GM23338 (cell line): ENCODE measurements around the gene AKAP13. TPM values are rescaled to one million over a fixed set of nuclear protein-coding genes. Genes with fewer than 3 reads are reported as not detected.

Source experiments
- ATAC-seq: fragments of 200-7000 bp; cut with Tn5 transposase; 3 replicates; pipeline ENCODE4 v1.9.1; 2020
- DNase-seq: peaks from one replicate; pipeline ENCODE4 v3.0.0-alpha.2; 2015; ENCODE audit warnings: low spot score
- H2AFZ ChIP-seq: fragments of 200-600 bp; sonication (generic); 2 replicates; pipeline ENCODE4 v1.8.0; 2016; ENCODE audit warnings: antibody characterized with exemption, mild to moderate bottlenecking, moderate library complexity
- H3F3A ChIP-seq: fragments of 200-600 bp; sonication (generic); replicated peaks from 2 replicates; pipeline ENCODE4 v1.8.0; 2017; ENCODE audit warnings: antibody characterized with exemption, mixed run types, low read depth
- H3K27ac ChIP-seq: fragments of 200-600 bp; sonication (generic); 2 replicates; pipeline ENCODE4 v1.6.1; 2016; ENCODE audit warnings: low read depth
- H3K27me3 ChIP-seq: fragments of 200-600 bp; sonication (generic); 2 replicates; pipeline ENCODE4 v1.8.0; 2016; ENCODE audit warnings: mild to moderate bottlenecking, mixed run types, moderate library complexity; ENCODE audit not compliant: insufficient read depth
- H3K36me3 ChIP-seq: fragments of 200-600 bp; sonication (generic); 2 replicates; pipeline ENCODE4 v1.8.0; 2016; ENCODE audit warnings: mild to moderate bottlenecking; ENCODE audit not compliant: insufficient read depth
- H3K4me1 ChIP-seq: fragments of 200-600 bp; sonication (generic); 2 replicates; pipeline ENCODE4 v1.8.0; 2016; ENCODE audit warnings: mild to moderate bottlenecking, moderate library complexity; ENCODE audit not compliant: insufficient read depth
- H3K4me2 ChIP-seq: fragments of 200-600 bp; sonication (generic); 2 replicates; pipeline ENCODE4 v1.7.1; 2017; ENCODE audit warnings: mixed run types
- H3K4me3 ChIP-seq: fragments of 200-600 bp; sonication (generic); 2 replicates; pipeline ENCODE4 v1.6.1; 2016; ENCODE audit warnings: mixed run types
- H3K79me2 ChIP-seq: fragments of 200-600 bp; sonication (generic); replicated peaks from 2 replicates; pipeline ENCODE4 v1.8.0; 2017; ENCODE audit warnings: mild to moderate bottlenecking; ENCODE audit not compliant: insufficient read depth
- H3K9me2 ChIP-seq: fragments of 200-600 bp; sonication (generic); 2 replicates; pipeline ENCODE4 v1.8.0; 2017; ENCODE audit not compliant: insufficient read depth
- H4K20me1 ChIP-seq: fragments of 200-600 bp; sonication (generic); replicated peaks from 2 replicates; pipeline ENCODE4 v1.8.0; 2017; ENCODE audit warnings: mild to moderate bottlenecking; ENCODE audit not compliant: insufficient read depth
- H3K27ac Mint-ChIP-seq: 2 replicates; pipeline ENCODE4 v1.8.0; 2020; ENCODE audit warnings: inconsistent platforms, mild to moderate bottlenecking, moderate library complexity, mixed read lengths
- H3K27me3 Mint-ChIP-seq: 3 replicates; pipeline ENCODE4 v1.8.0; 2022; ENCODE audit warnings: low read depth, mild to moderate bottlenecking, moderate library complexity, mixed read lengths, inconsistent platforms; ENCODE audit not compliant: insufficient read depth, poor library complexity
- H3K36me3 Mint-ChIP-seq: 3 replicates; pipeline ENCODE4 v1.8.0; 2021; ENCODE audit warnings: low read depth, mild to moderate bottlenecking, inconsistent platforms, moderate library complexity, mixed read lengths
- H3K4me1 Mint-ChIP-seq: 3 replicates; pipeline ENCODE4 v1.8.0; 2020; ENCODE audit warnings: mild to moderate bottlenecking, inconsistent platforms, mixed read lengths
- H3K4me3 Mint-ChIP-seq: 3 replicates; pipeline ENCODE4 v1.8.0; 2021; ENCODE audit warnings: moderate library complexity, mild to moderate bottlenecking, inconsistent platforms, mixed read lengths
- H3K9me3 Mint-ChIP-seq: 3 replicates; pipeline ENCODE4 v1.8.0; 2020; ENCODE audit warnings: moderate library complexity, mild to moderate bottlenecking, inconsistent platforms, mixed read lengths
- CREB1 ChIP-seq: fragments of 250-450 bp; sonication (Bioruptor Pico); IDR thresholded peaks from 2 replicates; pipeline ENCODE4 v1.5.0; 2020; ENCODE audit warnings: low read depth, mild to moderate bottlenecking, moderate library complexity
- ETS1 ChIP-seq: IDR thresholded peaks from 2 replicates; pipeline ENCODE4 v1.6.1; 2016; ENCODE audit warnings: antibody characterized with exemption
- EZH2 ChIP-seq: fragments of 200-600 bp; sonication (generic); IDR thresholded peaks from one replicate; pipeline ENCODE4 v1.8.0; 2017; ENCODE audit warnings: antibody characterized with exemption, mild to moderate bottlenecking, low read depth; ENCODE audit not compliant: unreplicated experiment
- EZH2phosphoT487 ChIP-seq: fragments of 200-600 bp; sonication (generic); IDR thresholded peaks from one replicate; pipeline ENCODE4 v1.8.1; 2018; ENCODE audit warnings: antibody characterized with exemption; ENCODE audit not compliant: unreplicated experiment
- JUNB ChIP-seq: IDR thresholded peaks from one replicate; pipeline ENCODE4 v1.6.1; 2016; ENCODE audit warnings: antibody characterized with exemption; ENCODE audit not compliant: unreplicated experiment
- NANOG ChIP-seq: IDR thresholded peaks from 2 replicates; pipeline ENCODE4 v1.6.1; 2016; ENCODE audit warnings: antibody characterized with exemption, borderline replicate concordance
- POLR2AphosphoS5 ChIP-seq: IDR thresholded peaks from 2 replicates; pipeline ENCODE4 v1.6.1; 2016; ENCODE audit warnings: antibody characterized with exemption, low read depth
- REST ChIP-seq: IDR thresholded peaks from one replicate; pipeline ENCODE4 v1.6.1; 2018; ENCODE audit warnings: antibody characterized with exemption; ENCODE audit not compliant: unreplicated experiment
- STAT1 ChIP-seq: IDR thresholded peaks from one replicate; pipeline ENCODE4 v1.6.1; 2016; ENCODE audit warnings: antibody characterized with exemption; ENCODE audit not compliant: unreplicated experiment
- ZNF114 ChIP-seq: fragments of 250-450 bp; sonication (Bioruptor Pico); IDR thresholded peaks from 2 replicates; pipeline ENCODE4 v1.5.0; 2020; ENCODE audit warnings: mild to moderate bottlenecking, moderate library complexity
- ZNF331 ChIP-seq: fragments of 250-450 bp; sonication (Bioruptor Pico); IDR thresholded peaks from 2 replicates; pipeline ENCODE4 v1.5.0; 2020; ENCODE audit warnings: low read depth, mild to moderate bottlenecking, moderate library complexity
- ZNF462 ChIP-seq: fragments of 250-450 bp; sonication (Bioruptor Pico); IDR thresholded peaks from 2 replicates; pipeline ENCODE4 v1.5.0; 2020; ENCODE audit warnings: mild to moderate bottlenecking, moderate library complexity
- polyA plus RNA-seq: library from polyadenylated mRNA; unstranded; fragments of >200 nt; fragmentation: Nextera tagmentation; extraction: Ambion mirVana; gene quantifications from 2 replicates; pipeline ENCODE4 v1.2.1, GENCODE V29; 2016
- total RNA-seq: library from RNA; depleted of rRNA; stranded (reverse); fragments of >200 nt; shearing (Covaris generic); gene quantifications from 2 replicates; pipeline ENCODE4 v1.2.3, GENCODE V29; 2014
- TF ChIP-seq, protein P1 (sequence below), 2 experiments: fragments of 200-600 bp in 1 of 2; sonication (generic) in 1 of 2; conservative IDR thresholded peaks; 2 replicates each; pipeline versions ENCODE4 v1.5.1 to v1.6.1; 2016 to 2017; ENCODE audit warnings: antibody characterized with exemption in 2 of 2, low read depth in 2 of 2, mild to moderate bottlenecking in 2 of 2, moderate library complexity in 1 of 2

AKAP13 gene
- total and polyA plus RNA-seq, 2 experiments from 2014 or later, result 46.2 to 60.7 TPM

- Mint-ChIP-seq H3K36me3 (peaks cover 10% of the 10 kb centered on the region), H3K9me3 (no peaks in the 10 kb centered on the region), H3K4me3 (no peak overlapping the region), H3K27me3 (no peaks in the 10 kb centered on the region), H3K4me1 (peaks cover 26% of the 10 kb centered on the region), H3K27ac (peak overlapping the region; percentile 15; the same call in 1 of the 2 replicates)
- no peak for DNase-seq
- H3K4me2 ChIP-seq, result no peak overlapping the region
- peaks cover 14% of the 10 kb centered on the region for H3K4me1 ChIP-seq
- peaks cover 5% of the 10 kb centered on the region; the same call in 1 of the 2 replicates for H3K79me2 ChIP-seq
- H2AFZ ChIP-seq, result no peak overlapping the region
- H3K27me3 ChIP-seq, result no peaks in the 10 kb centered on the region
- H3K36me3 ChIP-seq, result no peaks in the 10 kb centered on the region
- no peak overlapping the region for H3K27ac ChIP-seq
- H4K20me1 ChIP-seq, result no peaks in the 10 kb centered on the region; the same call in 1 of the 2 replicates
- H3F3A ChIP-seq, result no peaks in the 10 kb centered on the region
- H3K4me3 ChIP-seq, result no peak overlapping the region
- no peaks in the 10 kb centered on the region for H3K9me2 ChIP-seq
- ATAC-seq, result no peak
- TF ChIP-seq ZNF331 (CRISPR knock-in tag) (no peak), ZNF114 (CRISPR knock-in tag) (no peak), EZH2phosphoT487 (no peak), ZNF462 (CRISPR knock-in tag) (no peak), NANOG (no peak), POLR2AphosphoS5 (no peak), JUNB (no peak), EZH2 (no peak), REST (no peak), STAT1 (no peak), CREB1 (CRISPR knock-in tag) (no peak), ETS1 (no peak)
- TF ChIP-seq, protein P1, sequence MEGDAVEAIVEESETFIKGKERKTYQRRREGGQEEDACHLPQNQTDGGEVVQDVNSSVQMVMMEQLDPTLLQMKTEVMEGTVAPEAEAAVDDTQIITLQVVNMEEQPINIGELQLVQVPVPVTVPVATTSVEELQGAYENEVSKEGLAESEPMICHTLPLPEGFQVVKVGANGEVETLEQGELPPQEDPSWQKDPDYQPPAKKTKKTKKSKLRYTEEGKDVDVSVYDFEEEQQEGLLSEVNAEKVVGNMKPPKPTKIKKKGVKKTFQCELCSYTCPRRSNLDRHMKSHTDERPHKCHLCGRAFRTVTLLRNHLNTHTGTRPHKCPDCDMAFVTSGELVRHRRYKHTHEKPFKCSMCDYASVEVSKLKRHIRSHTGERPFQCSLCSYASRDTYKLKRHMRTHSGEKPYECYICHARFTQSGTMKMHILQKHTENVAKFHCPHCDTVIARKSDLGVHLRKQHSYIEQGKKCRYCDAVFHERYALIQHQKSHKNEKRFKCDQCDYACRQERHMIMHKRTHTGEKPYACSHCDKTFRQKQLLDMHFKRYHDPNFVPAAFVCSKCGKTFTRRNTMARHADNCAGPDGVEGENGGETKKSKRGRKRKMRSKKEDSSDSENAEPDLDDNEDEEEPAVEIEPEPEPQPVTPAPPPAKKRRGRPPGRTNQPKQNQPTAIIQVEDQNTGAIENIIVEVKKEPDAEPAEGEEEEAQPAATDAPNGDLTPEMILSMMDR (conservative IDR thresholded peaks at IDR 0.05; ENCODE audit: low read depth in 2 of 2), result no peak
These were observed 150.7 kb downstream of the AKAP13 start for GRCh38 chr15:85531083-85531482.
